MM.1S (cell line): Measurements from ENCODE around the gene MRPL45.
A peak's percentile ranks its signal among the peaks of the same experiment; 100 is the strongest.

Source experiments
- DNase-seq: peaks from one replicate; pipeline ENCODE4 v3.0.0-alpha.2; 2015
- H2AFZ ChIP-seq: fragments of 300-600 bp; sonication (generic); 2 replicates; pipeline ENCODE4 v1.6.0; 2016; ENCODE audit warnings: antibody characterized with exemption, low read length
- H3F3A ChIP-seq: fragments of 300-600 bp; sonication (generic); 2 replicates; pipeline ENCODE4 v1.6.1; 2016; ENCODE audit warnings: mild to moderate bottlenecking, antibody characterized with exemption, low read length, moderate library complexity, mixed read lengths; ENCODE audit not compliant: insufficient read depth
- H3K27ac ChIP-seq: fragments of 300-600 bp; sonication (generic); 2 replicates; pipeline ENCODE4 v1.5.1; 2016; ENCODE audit warnings: mild to moderate bottlenecking, low read length
- H3K27me3 ChIP-seq: fragments of 300-600 bp; sonication (generic); replicated peaks from 2 replicates; pipeline ENCODE4 v1.6.0; 2016; ENCODE audit warnings: low read length; ENCODE audit not compliant: insufficient read depth
- H3K36me3 ChIP-seq: fragments of 300-600 bp; sonication (generic); replicated peaks from 2 replicates; pipeline ENCODE4 v1.6.1; 2016; ENCODE audit warnings: mild to moderate bottlenecking, low read length, mixed read lengths; ENCODE audit not compliant: insufficient read depth
- H3K4me1 ChIP-seq: fragments of 300-600 bp; sonication (generic); 2 replicates; pipeline ENCODE4 v1.6.1; 2016; ENCODE audit warnings: low read length, mixed read lengths
- H3K4me2 ChIP-seq: fragments of 300-600 bp; sonication (generic); 2 replicates; pipeline ENCODE4 v1.6.0; 2016; ENCODE audit warnings: low read depth, low read length
- H3K4me3 ChIP-seq: fragments of 300-600 bp; sonication (generic); 2 replicates; pipeline ENCODE4 v1.5.1; 2016; ENCODE audit warnings: low read length, mixed read lengths
- H3K79me2 ChIP-seq: fragments of 300-600 bp; sonication (generic); 2 replicates; pipeline ENCODE4 v1.6.1; 2016; ENCODE audit warnings: mixed run types, low read length, mixed read lengths
- H3K9ac ChIP-seq: fragments of 300-600 bp; sonication (generic); 2 replicates; pipeline ENCODE4 v1.6.1; 2016; ENCODE audit warnings: low read length, mixed read lengths
- H3K9me2 ChIP-seq: fragments of 300-600 bp; sonication (generic); replicated peaks from 2 replicates; pipeline ENCODE4 v1.6.1; 2016; ENCODE audit warnings: mild to moderate bottlenecking, low read length, mixed read lengths; ENCODE audit not compliant: insufficient read depth
- H3K9me3 ChIP-seq: fragments of 300-600 bp; sonication (generic); replicated peaks from 2 replicates; pipeline ENCODE4 v1.6.1; 2016; ENCODE audit warnings: mild to moderate bottlenecking, low read length, mixed read lengths; ENCODE audit not compliant: insufficient read depth
- H4K20me1 ChIP-seq: fragments of 300-600 bp; sonication (generic); 2 replicates; pipeline ENCODE4 v1.6.1; 2016; ENCODE audit warnings: mild to moderate bottlenecking, low read length, moderate library complexity, mixed read lengths; ENCODE audit not compliant: insufficient read depth
- EZH2 ChIP-seq: fragments of 300-600 bp; sonication (generic); optimal IDR thresholded peaks from 2 replicates; pipeline ENCODE3; 2017; ENCODE audit warnings: low read depth, mild to moderate bottlenecking, antibody characterized with exemption, low read length, mixed read lengths
- EZH2phosphoT487 ChIP-seq: fragments of 300-600 bp; sonication (generic); IDR thresholded peaks from 2 replicates; pipeline ENCODE4 v1.6.1; 2018; ENCODE audit warnings: antibody characterized with exemption, low read length
- TF ChIP-seq, protein P1 (sequence below): fragments of 300-600 bp; sonication (generic); IDR thresholded peaks from 2 replicates; pipeline ENCODE4 v1.5.1; 2016; ENCODE audit warnings: antibody characterized with exemption, low read length, mixed read lengths

The MRPL45 gene

DNA sequence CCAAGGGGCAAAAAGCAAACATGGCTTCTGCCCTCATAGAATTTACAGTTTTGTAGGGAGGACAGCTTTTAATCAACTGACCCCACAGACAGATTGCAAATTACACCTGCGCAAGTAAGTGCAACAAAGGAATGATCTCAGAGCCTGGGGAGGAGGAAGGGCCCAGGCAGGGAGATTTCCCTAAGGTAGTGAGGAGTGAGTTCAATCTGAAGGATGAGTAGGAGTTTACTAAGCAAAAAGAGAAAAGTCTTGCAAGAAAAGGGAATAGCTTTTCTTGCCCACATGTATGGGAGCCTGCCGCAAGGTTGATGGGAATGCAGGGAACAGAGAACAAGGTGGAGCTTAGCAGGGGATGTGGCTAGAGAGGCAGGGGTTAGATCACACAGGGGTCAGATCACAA, 53.1 kb downstream of the MRPL45 start:
- Histone ChIP-seq H3K27me3 (no peaks in the 10 kb centered on the region), H3K79me2 (no peaks in the 10 kb centered on the region), H3K9me3 (no peaks in the 10 kb centered on the region), H3K4me1 (peaks cover 4% of the 10 kb centered on the region; the same call in 1 of the 2 replicates), H2AFZ (no peak overlapping the region), H3K4me2 (no peak overlapping the region), H3K27ac (no peak overlapping the region), H3K9ac (no peak overlapping the region), H4K20me1 (no peaks in the 10 kb centered on the region), H3K4me3 (no peak overlapping the region), H3F3A (no peaks in the 10 kb centered on the region), H3K36me3 (no peaks in the 10 kb centered on the region), H3K9me2 (no peaks in the 10 kb centered on the region)
- TF ChIP-seq EZH2 (no peak), EZH2phosphoT487 (no peak)
- TF ChIP-seq, protein P1, sequence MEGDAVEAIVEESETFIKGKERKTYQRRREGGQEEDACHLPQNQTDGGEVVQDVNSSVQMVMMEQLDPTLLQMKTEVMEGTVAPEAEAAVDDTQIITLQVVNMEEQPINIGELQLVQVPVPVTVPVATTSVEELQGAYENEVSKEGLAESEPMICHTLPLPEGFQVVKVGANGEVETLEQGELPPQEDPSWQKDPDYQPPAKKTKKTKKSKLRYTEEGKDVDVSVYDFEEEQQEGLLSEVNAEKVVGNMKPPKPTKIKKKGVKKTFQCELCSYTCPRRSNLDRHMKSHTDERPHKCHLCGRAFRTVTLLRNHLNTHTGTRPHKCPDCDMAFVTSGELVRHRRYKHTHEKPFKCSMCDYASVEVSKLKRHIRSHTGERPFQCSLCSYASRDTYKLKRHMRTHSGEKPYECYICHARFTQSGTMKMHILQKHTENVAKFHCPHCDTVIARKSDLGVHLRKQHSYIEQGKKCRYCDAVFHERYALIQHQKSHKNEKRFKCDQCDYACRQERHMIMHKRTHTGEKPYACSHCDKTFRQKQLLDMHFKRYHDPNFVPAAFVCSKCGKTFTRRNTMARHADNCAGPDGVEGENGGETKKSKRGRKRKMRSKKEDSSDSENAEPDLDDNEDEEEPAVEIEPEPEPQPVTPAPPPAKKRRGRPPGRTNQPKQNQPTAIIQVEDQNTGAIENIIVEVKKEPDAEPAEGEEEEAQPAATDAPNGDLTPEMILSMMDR = no peak
- DNase-seq = no peak

DNA sequence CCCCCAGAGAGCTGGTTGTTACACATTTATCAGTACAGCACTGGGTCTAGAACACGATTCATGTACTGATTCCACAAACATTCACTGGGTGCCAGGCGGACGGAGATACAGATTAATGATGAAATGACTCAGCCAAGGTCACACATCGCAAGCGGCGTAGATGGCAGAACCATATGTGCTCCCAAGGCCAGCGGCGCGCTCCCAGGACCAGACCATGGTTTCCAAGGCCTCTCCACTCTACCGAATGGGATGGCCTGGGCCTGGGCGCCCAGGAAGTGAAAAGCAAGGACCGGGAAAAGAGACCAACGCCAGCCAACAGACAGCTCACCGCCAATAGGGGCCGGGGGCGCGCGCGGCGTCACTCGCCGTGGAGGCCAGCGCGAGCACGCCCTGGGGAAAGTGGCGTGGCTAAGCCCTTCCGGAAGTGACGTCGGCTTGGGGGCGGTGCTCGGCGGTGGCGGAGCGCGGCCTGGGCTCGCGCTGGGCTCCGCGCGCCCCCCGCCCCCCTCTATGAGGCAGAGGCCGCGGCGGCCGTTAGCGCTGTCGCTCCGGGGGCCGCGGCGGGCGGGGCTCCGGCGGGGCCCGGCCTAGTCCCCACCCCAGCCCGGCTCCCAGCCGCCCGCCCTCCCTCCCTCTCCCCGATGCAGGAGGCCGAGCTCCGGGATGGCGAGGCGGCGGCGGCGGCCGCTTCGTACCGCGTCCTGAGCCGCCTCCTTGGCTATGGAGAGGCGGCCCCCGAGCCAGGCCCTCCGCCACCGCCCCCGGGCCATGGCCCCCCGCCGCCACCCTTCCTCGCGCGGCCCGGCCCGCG, 54.6 kb downstream of the MRPL45 start, which contains the start of gene SOCS7:
Gene SOCS7 (plus strand): TSS at position 433 of the 811 bp plus-strand sequence. CDS start 209 bp downstream, at position 642.
- Histone ChIP-seq H3K9me3 (no peaks in the 10 kb centered on the region), H3K36me3 (no peaks in the 10 kb centered on the region), H3K79me2 (no peaks in the 10 kb centered on the region), H3K27me3 (no peaks in the 10 kb centered on the region), H3K4me1 (peaks cover 4% of the 10 kb centered on the region; the same call in 1 of the 2 replicates), H4K20me1 (no peaks in the 10 kb centered on the region), H2AFZ (peak within 1 kb of the TSS; percentile 100), H3K27ac (no peak within 1 kb of the TSS), H3K9ac (peak within 1 kb of the TSS; percentile 56; the same call in 1 of the 2 replicates), H3K4me3 (peak within 1 kb of the TSS; percentile 79), H3K9me2 (no peaks in the 10 kb centered on the region), H3K4me2 (peak within 1 kb of the TSS; percentile 94), H3F3A (no peaks in the 10 kb centered on the region)
- DNase-seq = peak; percentile 90
- no peak for TF ChIP-seq EZH2phosphoT487

DNA sequence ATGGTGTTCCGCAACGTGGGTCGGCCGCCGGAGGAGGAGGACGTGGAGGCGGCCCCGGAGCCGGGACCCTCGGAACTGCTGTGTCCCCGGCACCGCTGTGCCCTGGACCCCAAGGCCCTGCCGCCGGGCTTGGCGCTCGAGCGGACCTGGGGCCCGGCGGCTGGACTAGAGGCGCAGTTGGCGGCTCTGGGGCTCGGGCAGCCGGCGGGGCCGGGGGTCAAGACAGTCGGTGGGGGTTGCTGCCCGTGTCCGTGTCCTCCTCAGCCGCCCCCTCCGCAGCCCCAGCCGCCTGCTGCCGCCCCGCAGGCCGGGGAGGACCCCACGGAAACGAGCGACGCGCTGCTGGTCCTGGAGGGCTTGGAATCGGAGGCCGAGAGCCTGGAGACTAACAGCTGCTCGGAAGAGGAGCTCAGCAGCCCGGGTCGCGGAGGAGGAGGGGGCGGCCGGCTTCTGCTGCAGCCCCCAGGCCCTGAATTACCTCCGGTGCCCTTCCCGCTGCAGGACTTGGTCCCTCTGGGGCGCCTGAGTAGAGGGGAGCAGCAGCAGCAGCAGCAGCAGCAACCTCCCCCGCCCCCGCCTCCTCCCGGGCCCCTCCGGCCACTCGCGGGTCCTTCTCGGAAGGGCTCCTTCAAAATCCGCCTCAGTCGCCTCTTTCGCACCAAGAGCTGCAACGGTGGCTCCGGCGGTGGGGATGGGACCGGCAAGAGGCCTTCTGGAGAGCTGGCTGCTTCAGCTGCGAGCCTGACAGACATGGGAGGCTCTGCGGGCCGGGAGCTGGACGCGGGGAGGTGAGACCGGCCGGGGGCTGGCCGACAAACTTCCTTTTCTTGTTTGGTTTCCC, 55.5 kb downstream of the MRPL45 start:
- H4K20me1 ChIP-seq = no peaks in the 10 kb centered on the region
- H3K27ac ChIP-seq = no peak overlapping the region
- H3K9me2 ChIP-seq = no peaks in the 10 kb centered on the region
- no peaks in the 10 kb centered on the region for H3K9me3 ChIP-seq
- H3K27me3 ChIP-seq = no peaks in the 10 kb centered on the region
- peaks cover 4% of the 10 kb centered on the region; the same call in 1 of the 2 replicates for H3K4me1 ChIP-seq
- TF ChIP-seq EZH2 = no peak
- TF ChIP-seq, protein P1 = no peak
- no peak for TF ChIP-seq EZH2phosphoT487
- H3F3A ChIP-seq = no peaks in the 10 kb centered on the region
- H3K4me3 ChIP-seq = peak overlapping the region; percentile 79
- H3K9ac ChIP-seq = peak overlapping the region; percentile 56; the same call in 1 of the 2 replicates
- H3K4me2 ChIP-seq = peak overlapping the region; percentile 94
- peak overlapping the region; percentile 82 for H2AFZ ChIP-seq
- no peak for DNase-seq
- no peaks in the 10 kb centered on the region for H3K36me3 ChIP-seq
- H3K79me2 ChIP-seq = no peaks in the 10 kb centered on the region
